Mesendoderm (in vitro differentiated cells): ENCODE measurements around the gene GRM8.

Source experiments
- DNase-seq: peaks from one replicate; pipeline ENCODE4 v3.0.0; 2013
- H2AK5ac ChIP-seq: 2 replicates; pipeline ENCODE4 v1.6.1; 2013; ENCODE audit warnings: low read length, inconsistent platforms
- H2BK120ac ChIP-seq: 2 replicates; pipeline ENCODE4 v1.6.1; 2013; ENCODE audit warnings: low read depth, mild to moderate bottlenecking, low read length, moderate library complexity, mixed read lengths
- H2BK15ac ChIP-seq: replicated peaks from 2 replicates; pipeline ENCODE4 v1.6.1; 2013; ENCODE audit warnings: low read depth, mild to moderate bottlenecking, moderate library complexity
- H2BK5ac ChIP-seq: 2 replicates; pipeline ENCODE4 v1.6.1; 2013; ENCODE audit warnings: low read length, inconsistent platforms
- H3K18ac ChIP-seq: 2 replicates; pipeline ENCODE4 v1.6.1; 2013; ENCODE audit warnings: mild to moderate bottlenecking, low read length, mixed read lengths
- H3K23ac ChIP-seq: one replicate; pipeline ENCODE4 v1.6.1; 2013; ENCODE audit warnings: low read length
- H3K27ac ChIP-seq: 2 replicates; pipeline ENCODE4 v1.5.1; 2013; ENCODE audit warnings: low read depth, mild to moderate bottlenecking, inconsistent platforms, low read length, moderate library complexity
- H3K27me3 ChIP-seq: 2 replicates; pipeline ENCODE4 v1.6.1; 2013; ENCODE audit warnings: low read length, control low read depth, mild to moderate bottlenecking, inconsistent platforms; ENCODE audit not compliant: insufficient read depth, poor library complexity
- H3K36me3 ChIP-seq: 2 replicates; pipeline ENCODE4 v1.6.1; 2013; ENCODE audit warnings: low read length, inconsistent platforms; ENCODE audit not compliant: control insufficient read depth, insufficient read depth
- H3K4ac ChIP-seq: one replicate; pipeline ENCODE4 v1.6.1; 2013; ENCODE audit warnings: low read depth, mild to moderate bottlenecking, low read length, moderate library complexity
- H3K4me1 ChIP-seq: 2 replicates; pipeline ENCODE4 v1.6.1; 2013; ENCODE audit warnings: low read depth, low read length, inconsistent platforms; ENCODE audit not compliant: control insufficient read depth
- H3K4me2 ChIP-seq: 2 replicates; pipeline ENCODE4 v1.6.1; 2013; ENCODE audit warnings: low read length
- H3K4me3 ChIP-seq: 2 replicates; pipeline ENCODE4 v1.5.1; 2013; ENCODE audit warnings: mild to moderate bottlenecking, low read length
- H3K56ac ChIP-seq: one replicate; pipeline ENCODE4 v1.6.1; 2013; ENCODE audit warnings: low read length
- H3K79me1 ChIP-seq: 2 replicates; pipeline ENCODE4 v1.6.1; 2013; ENCODE audit warnings: low read length, inconsistent platforms
- H3K79me2 ChIP-seq: 2 replicates; pipeline ENCODE4 v1.6.1; 2013; ENCODE audit warnings: mild to moderate bottlenecking, low read length; ENCODE audit not compliant: control insufficient read depth, insufficient read depth
- H3K9ac ChIP-seq: 2 replicates; pipeline ENCODE4 v1.6.1; 2013; ENCODE audit warnings: low read length, inconsistent platforms
- H4K5ac ChIP-seq: one replicate; pipeline ENCODE4 v1.6.1; 2013; ENCODE audit warnings: low read length
- H4K8ac ChIP-seq: one replicate; pipeline ENCODE4 v1.6.1; 2013; ENCODE audit warnings: low read depth, mild to moderate bottlenecking, control low read depth, low read length, moderate library complexity
- WGBS: extraction: QIAGEN DNeasy Blood & Tissue Kit; methylation state at CpG from one replicate; pipeline ENCODE4 v1.1.7; 2013; ENCODE audit warnings: low lambda C conversion rate, missing lambda C conversion rate; ENCODE audit not compliant: insufficient coverage; ENCODE audit errors: extremely low coverage; 5-methylcytosine and 5-hydroxymethylcytosine counted together

Gene GRM8

DNA sequence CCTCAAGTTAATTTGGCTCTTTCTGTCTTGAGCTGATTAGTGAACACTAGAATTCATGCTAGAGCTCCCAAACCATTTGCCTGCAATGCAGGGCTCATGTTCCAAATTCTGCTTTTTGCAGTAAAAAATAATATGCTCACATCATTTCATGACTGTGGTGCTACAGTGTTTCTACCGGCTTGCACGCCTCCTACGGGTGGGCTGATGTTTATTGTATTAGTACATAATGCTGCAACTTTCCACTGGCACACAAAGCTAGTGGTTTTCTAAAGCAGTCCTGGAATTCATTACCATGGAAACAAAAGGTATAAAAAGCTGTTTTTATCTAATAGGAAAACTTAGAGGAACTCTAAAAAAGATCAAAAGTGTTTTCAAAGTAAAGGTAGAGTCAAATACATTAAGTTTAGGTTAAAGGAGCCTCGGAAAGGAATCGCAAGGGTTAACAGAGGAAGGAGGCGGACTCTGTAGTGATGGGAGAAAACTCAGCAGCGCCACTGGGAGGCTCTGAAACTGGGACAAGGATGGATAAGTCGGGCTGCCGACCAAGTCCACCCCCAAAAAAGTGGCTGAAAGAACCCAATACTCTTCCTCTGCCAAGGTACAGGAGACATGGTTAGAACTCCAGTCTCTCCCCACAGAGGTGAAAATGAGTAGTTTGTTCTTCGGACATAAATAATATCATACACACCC is 25.9 kb downstream of the GRM8 start:
- Histone ChIP-seq H3K4me2 (no peak overlapping the region), H3K27ac (no peak overlapping the region), H4K8ac (no peak overlapping the region), H3K27me3 (no peaks in the 10 kb centered on the region), H2BK120ac (no peak overlapping the region), H3K4ac (no peak overlapping the region), H3K18ac (no peak overlapping the region), H3K56ac (no peak overlapping the region), H2BK5ac (no peak overlapping the region), H3K4me1 (no peaks in the 10 kb centered on the region), H3K4me3 (no peak overlapping the region), H3K9ac (no peak overlapping the region), H2AK5ac (no peak overlapping the region), H2BK15ac (no peak overlapping the region), H4K5ac (no peak overlapping the region), H3K23ac (no peak overlapping the region), H3K36me3 (no peaks in the 10 kb centered on the region), H3K79me1 (no peaks in the 10 kb centered on the region), H3K79me2 (no peaks in the 10 kb centered on the region)
- peak; percentile 51 for DNase-seq
- WGBS: no CpG with 5 or more reads among the region's 10 CpGs

DNA sequence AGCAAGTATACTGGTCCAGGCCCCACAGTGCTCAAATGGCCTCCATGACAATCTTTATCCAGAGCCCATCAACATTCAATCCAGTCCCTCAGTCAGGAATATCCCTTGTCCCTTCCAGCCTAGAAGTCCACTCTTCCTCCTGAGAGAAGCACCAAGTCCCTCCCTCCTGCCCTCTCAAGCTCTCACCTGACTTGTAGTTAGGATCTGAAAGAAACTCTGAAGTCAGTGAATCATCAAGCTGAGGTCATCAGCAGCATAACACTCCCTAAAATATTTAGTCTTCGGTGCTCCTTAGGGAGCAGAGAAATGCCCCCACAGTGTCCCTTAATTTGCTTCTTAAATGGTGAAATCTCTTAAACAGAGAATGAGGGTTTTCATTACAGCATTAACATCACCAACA is 31.0 kb downstream of the GRM8 start:
- no peaks in the 10 kb centered on the region for H3K27me3 ChIP-seq
- no peaks in the 10 kb centered on the region for H3K36me3 ChIP-seq
- H3K79me1 ChIP-seq: no peaks in the 10 kb centered on the region
- H3K9ac ChIP-seq: no peak overlapping the region
- H2BK5ac ChIP-seq: no peak overlapping the region
- H2BK15ac ChIP-seq: no peak overlapping the region
- no peak overlapping the region for H3K4me2 ChIP-seq
- no peak overlapping the region for H3K23ac ChIP-seq
- H3K4me1 ChIP-seq: no peaks in the 10 kb centered on the region
- H3K56ac ChIP-seq: no peak overlapping the region
- no peak overlapping the region for H3K4me3 ChIP-seq
- H3K4ac ChIP-seq: no peak overlapping the region
- no peak overlapping the region for H2AK5ac ChIP-seq
- no peak overlapping the region for H4K8ac ChIP-seq
- H2BK120ac ChIP-seq: no peak overlapping the region
- no peaks in the 10 kb centered on the region for H3K79me2 ChIP-seq
- H3K27ac ChIP-seq: no peak overlapping the region
- DNase-seq: peak; percentile 25
- WGBS: no CpG with 5 or more reads among the region's 1 CpG
- H3K18ac ChIP-seq: no peak overlapping the region
- no peak overlapping the region for H4K5ac ChIP-seq

DNA sequence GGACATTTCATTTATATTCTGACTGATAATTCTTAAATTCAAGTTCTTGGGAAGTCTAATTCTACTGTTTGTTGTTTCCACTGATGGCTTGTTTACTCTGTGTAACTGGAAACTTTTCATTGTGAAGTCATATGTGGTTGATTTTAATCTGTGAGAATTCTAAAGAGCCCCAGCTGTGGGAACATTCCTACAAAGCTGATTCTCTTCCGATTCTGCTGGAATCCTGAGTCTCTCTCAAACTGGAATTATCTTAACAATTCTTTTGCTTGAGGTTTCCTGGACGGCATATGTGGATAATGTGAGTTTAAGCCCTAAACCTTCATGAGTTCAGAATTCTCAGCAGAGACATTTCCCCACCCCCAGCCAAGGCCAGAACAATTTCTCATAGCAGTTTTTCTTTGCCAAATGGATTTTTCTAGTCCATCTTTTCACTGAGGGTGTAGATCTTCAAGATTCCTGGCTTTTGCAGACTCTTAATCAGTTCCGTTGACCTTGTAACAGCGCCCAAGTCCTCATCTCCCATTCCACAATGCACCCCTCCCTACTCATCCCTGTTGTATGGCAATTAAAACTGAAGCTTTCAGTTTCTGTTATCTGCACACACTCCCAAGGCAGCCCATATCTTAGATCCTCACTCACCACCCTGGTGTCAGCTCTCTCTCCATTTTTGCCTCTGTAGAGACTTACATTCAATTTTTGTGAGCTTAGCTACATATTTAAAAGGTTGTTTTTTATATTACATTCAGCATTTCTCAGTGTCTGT is 37.6 kb downstream of the GRM8 start:
- Histone ChIP-seq H3K27me3 (no peaks in the 10 kb centered on the region), H3K79me2 (no peaks in the 10 kb centered on the region), H4K8ac (no peak overlapping the region), H3K4ac (no peak overlapping the region), H3K79me1 (no peaks in the 10 kb centered on the region), H3K4me3 (no peak overlapping the region), H3K4me2 (no peak overlapping the region), H3K18ac (no peak overlapping the region), H2BK120ac (no peak overlapping the region), H3K9ac (no peak overlapping the region), H3K23ac (no peak overlapping the region), H3K56ac (no peak overlapping the region), H2BK5ac (no peak overlapping the region), H2BK15ac (no peak overlapping the region), H3K4me1 (no peaks in the 10 kb centered on the region), H3K27ac (no peak overlapping the region), H3K36me3 (no peaks in the 10 kb centered on the region), H4K5ac (no peak overlapping the region), H2AK5ac (no peak overlapping the region)
- WGBS: no CpG with 5 or more reads among the region's 4 CpGs
- peak; percentile 13 for DNase-seq

DNA sequence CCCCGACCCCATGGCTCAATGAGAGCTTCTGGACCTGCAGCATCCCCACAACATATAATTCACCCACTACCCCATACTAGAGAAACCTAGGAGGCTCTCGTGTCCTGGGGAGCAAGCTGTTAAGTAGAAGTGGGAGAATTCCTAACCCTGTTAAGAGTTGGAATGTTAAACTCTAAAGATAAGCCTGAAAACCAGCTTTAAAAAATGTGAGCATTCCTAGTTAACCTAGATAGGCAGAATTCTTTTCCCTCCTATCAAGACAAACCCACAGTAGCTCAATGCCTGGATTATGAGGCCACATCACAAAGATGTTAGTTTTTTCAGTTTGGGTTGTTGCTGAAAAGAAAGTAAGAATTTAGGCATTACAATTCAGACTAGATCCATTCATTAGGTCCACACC is 42.9 kb downstream of the GRM8 start:
- H4K5ac ChIP-seq: no peak overlapping the region
- DNase-seq: peak; percentile 75
- H4K8ac ChIP-seq: no peak overlapping the region
- no peak overlapping the region for H3K4me3 ChIP-seq
- no peak overlapping the region for H2BK15ac ChIP-seq
- no peak overlapping the region for H2BK5ac ChIP-seq
- H3K18ac ChIP-seq: no peak overlapping the region
- no peaks in the 10 kb centered on the region for H3K4me1 ChIP-seq
- H3K36me3 ChIP-seq: no peaks in the 10 kb centered on the region
- no peak overlapping the region for H3K56ac ChIP-seq
- no CpG with 5 or more reads among the region's 2 CpGs for WGBS
- no peak overlapping the region for H3K27ac ChIP-seq
- no peak overlapping the region for H2BK120ac ChIP-seq
- H3K4ac ChIP-seq: no peak overlapping the region
- H3K23ac ChIP-seq: no peak overlapping the region
- H3K9ac ChIP-seq: no peak overlapping the region
- no peak overlapping the region for H3K4me2 ChIP-seq
- no peaks in the 10 kb centered on the region for H3K79me2 ChIP-seq
- no peaks in the 10 kb centered on the region for H3K79me1 ChIP-seq
- H3K27me3 ChIP-seq: no peaks in the 10 kb centered on the region
- H2AK5ac ChIP-seq: no peak overlapping the region

DNA sequence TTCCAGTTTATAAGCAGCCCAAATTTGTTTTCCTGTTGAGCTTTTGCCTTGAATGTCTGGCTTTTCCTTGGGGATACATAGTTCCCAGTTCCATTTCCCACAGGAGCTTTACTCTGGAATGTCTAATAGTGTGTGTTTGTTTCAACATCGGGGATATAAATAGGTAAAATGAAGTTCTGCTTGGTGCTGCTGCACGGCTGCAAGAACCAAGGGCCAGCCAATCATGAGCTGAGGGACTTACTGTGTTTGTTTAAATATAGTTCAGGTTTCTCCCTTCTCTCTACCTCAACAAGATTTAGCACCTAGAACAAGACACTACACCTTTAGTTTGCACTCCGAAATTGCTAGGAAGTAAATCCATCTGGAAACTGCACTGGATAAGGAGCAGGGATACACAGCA is 43.9 kb downstream of the GRM8 start:
- no peaks in the 10 kb centered on the region for H3K79me1 ChIP-seq
- no peaks in the 10 kb centered on the region for H3K4me1 ChIP-seq
- peak overlapping the region; percentile 7 for H3K18ac ChIP-seq
- no peaks in the 10 kb centered on the region for H3K79me2 ChIP-seq
- no peaks in the 10 kb centered on the region for H3K36me3 ChIP-seq
- no peak overlapping the region for H3K27ac ChIP-seq
- no peak overlapping the region for H3K23ac ChIP-seq
- H3K56ac ChIP-seq: no peak overlapping the region
- H2BK120ac ChIP-seq: peak overlapping the region; percentile 51
- no peak overlapping the region for H4K5ac ChIP-seq
- H3K9ac ChIP-seq: no peak overlapping the region
- no peak overlapping the region for H4K8ac ChIP-seq
- H2AK5ac ChIP-seq: no peak overlapping the region
- no peak for DNase-seq
- H3K27me3 ChIP-seq: no peaks in the 10 kb centered on the region
- H3K4ac ChIP-seq: no peak overlapping the region
- H3K4me3 ChIP-seq: no peak overlapping the region
- H2BK5ac ChIP-seq: no peak overlapping the region
- no peak overlapping the region for H2BK15ac ChIP-seq
- H3K4me2 ChIP-seq: no peak overlapping the region
- WGBS: no CpG with 5 or more reads among the region's 3 CpGs
